ENCODE data around the gene DNAJC6. TPM values are rescaled to one million over a fixed set of nuclear protein-coding genes. Genes with fewer than 3 reads are reported as not detected.

Gene DNAJC6
- total and polyA plus RNA-seq, 2 of the 13 experiments (the other 11 are each of a cell fraction or from before 2014, with no cell fraction given), result 1.0 to 1.6 TPM

DNA sequence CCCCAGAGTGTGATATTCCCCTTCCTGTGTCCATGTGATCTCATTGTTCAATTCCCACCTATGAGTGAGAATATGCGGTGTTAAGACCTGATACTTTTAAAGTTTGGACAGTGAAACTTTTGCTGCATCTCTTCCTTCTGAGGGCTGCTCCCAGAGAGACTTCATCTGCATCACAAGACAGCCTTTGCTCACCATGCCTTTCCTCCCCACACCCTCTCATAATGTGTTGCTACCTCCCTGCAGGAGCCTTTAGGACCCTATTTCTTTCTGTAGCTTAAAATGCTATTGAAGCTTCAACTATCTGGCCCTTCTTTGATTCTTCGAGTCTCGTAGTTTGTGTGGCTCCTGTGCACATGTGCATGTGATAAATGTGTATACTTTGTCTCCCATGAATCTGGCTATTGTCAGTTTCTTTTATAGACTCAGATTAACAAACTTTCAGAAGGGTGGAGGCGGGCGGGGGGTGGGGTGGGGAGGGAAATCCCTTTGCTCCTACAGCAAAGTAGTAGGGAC lies 134.8 kb downstream of the DNAJC6 start:
- H3K4me2 ChIP-seq (ENCODE audit: low read depth, low read length), result no peak overlapping the region
- H3K9me3 ChIP-seq (ENCODE audit: low read length), result no peaks in the 10 kb centered on the region; the same call in 1 of the 2 replicates
- TF ChIP-seq HCFC1 (IDR thresholded peaks at IDR 0.05; ENCODE audit: low read depth, low read length) (no peak), SMC3 (IDR thresholded peaks at IDR 0.05; ENCODE audit: low read length) (no peak), DPF2 (CRISPR knock-in tag; IDR thresholded peaks at IDR 0.05; ENCODE audit: borderline replicate concordance, low read depth) (no peak), POGZ (CRISPR knock-in tag; IDR thresholded peaks at IDR 0.05) (no peak), PCBP1 (IDR thresholded peaks at IDR 0.05; ENCODE audit: borderline replicate concordance, low read depth, low read length) (no peak), EED (CRISPR knock-in tag; IDR thresholded peaks at IDR 0.05) (no peak), ZFP90 (CRISPR knock-in tag; IDR thresholded peaks at IDR 0.05; ENCODE audit: borderline replicate concordance) (no peak), NFYC (CRISPR knock-in tag; IDR thresholded peaks at IDR 0.05) (no peak), CREM (IDR thresholded peaks at IDR 0.05) (no peak), CREM (CRISPR knock-in tag; IDR thresholded peaks at IDR 0.05) (no peak), RFX1 (IDR thresholded peaks at IDR 0.05) (no peak), ZNF570 (CRISPR knock-in tag; IDR thresholded peaks at IDR 0.05; ENCODE audit: borderline replicate concordance) (no peak), ARNTL (CRISPR knock-in tag; IDR thresholded peaks at IDR 0.05) (no peak), ZNF839 (CRISPR knock-in tag; IDR thresholded peaks at IDR 0.05; ENCODE audit: borderline replicate concordance) (no peak), TOE1 (CRISPR knock-in tag; IDR thresholded peaks at IDR 0.05) (no peak), ZFX (CRISPR knock-in tag; IDR thresholded peaks at IDR 0.05; ENCODE audit: low read depth) (no peak), NR3C1 (CRISPR knock-in tag; IDR thresholded peaks at IDR 0.05) (no peak), HNRNPH1 (optimal IDR thresholded peaks at IDR 0.05; ENCODE audit: low read depth, low read length) (no peak)
- TF ChIP-seq, protein P1, sequence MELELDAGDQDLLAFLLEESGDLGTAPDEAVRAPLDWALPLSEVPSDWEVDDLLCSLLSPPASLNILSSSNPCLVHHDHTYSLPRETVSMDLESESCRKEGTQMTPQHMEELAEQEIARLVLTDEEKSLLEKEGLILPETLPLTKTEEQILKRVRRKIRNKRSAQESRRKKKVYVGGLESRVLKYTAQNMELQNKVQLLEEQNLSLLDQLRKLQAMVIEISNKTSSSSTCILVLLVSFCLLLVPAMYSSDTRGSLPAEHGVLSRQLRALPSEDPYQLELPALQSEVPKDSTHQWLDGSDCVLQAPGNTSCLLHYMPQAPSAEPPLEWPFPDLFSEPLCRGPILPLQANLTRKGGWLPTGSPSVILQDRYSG (CRISPR knock-in tag; IDR thresholded peaks at IDR 0.05), result no peak
- TF ChIP-seq, protein P2, sequence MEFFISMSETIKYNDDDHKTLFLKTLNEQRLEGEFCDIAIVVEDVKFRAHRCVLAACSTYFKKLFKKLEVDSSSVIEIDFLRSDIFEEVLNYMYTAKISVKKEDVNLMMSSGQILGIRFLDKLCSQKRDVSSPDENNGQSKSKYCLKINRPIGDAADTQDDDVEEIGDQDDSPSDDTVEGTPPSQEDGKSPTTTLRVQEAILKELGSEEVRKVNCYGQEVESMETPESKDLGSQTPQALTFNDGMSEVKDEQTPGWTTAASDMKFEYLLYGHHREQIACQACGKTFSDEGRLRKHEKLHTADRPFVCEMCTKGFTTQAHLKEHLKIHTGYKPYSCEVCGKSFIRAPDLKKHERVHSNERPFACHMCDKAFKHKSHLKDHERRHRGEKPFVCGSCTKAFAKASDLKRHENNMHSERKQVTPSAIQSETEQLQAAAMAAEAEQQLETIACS (CRISPR knock-in tag; IDR thresholded peaks at IDR 0.05), result no peak
- TF ChIP-seq, protein P3, sequence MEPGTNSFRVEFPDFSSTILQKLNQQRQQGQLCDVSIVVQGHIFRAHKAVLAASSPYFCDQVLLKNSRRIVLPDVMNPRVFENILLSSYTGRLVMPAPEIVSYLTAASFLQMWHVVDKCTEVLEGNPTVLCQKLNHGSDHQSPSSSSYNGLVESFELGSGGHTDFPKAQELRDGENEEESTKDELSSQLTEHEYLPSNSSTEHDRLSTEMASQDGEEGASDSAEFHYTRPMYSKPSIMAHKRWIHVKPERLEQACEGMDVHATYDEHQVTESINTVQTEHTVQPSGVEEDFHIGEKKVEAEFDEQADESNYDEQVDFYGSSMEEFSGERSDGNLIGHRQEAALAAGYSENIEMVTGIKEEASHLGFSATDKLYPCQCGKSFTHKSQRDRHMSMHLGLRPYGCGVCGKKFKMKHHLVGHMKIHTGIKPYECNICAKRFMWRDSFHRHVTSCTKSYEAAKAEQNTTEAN (CRISPR knock-in tag; conservative IDR thresholded peaks at IDR 0.05), result no peak
- no TSS peak for BruUV-seq (replicated peaks)
- H4K20me1 ChIP-seq (ENCODE audit: insufficient read depth, low read length), result no peaks in the 10 kb centered on the region
- ChIA-PET CTCF (ENCODE audit: low intra/inter-chr PET ratio, low total read pairs) (no interaction called here), POLR2A (no interaction called here)
- no peak for FAIRE-seq
- H3K4me1 ChIP-seq (ENCODE audit: insufficient read depth, low read length), result peaks cover 11% of the 10 kb centered on the region; the same call in 1 of the 2 replicates
- no peaks in the 10 kb centered on the region for H3K36me3 ChIP-seq (replicated peaks in 1 of 2; ENCODE audit: control insufficient read depth in 1 of 2, insufficient read depth in 2 of 2, low read length in 2 of 2)
- no peak for DNase-seq (ENCODE audit: low spot score)
- WGBS (ENCODE audit: low lambda C conversion rate), result 84% methylated on average over 5 of the region's 5 CpGs
- intact Hi-C loops (cut with micrococcal nuclease; ENCODE audit: unreplicated experiment), result no loop called here
- no peak overlapping the region for H3K4me3 ChIP-seq (replicated peaks in 1 of 3; ENCODE audit: insufficient read depth in 1 of 3, low read depth in 2 of 3, low read length in 3 of 3)
- H3K9ac ChIP-seq (ENCODE audit: insufficient read depth, low read depth, low read length), result no peak overlapping the region
- ATAC-seq, result no peak
- in situ Hi-C loops (cut with HindIII; ENCODE audit: extremely low pct_ligation_motif_present, low pct_unique_long_range_greater_than_20kb), result loop anchor here (25.0 kb wide), 1 partner anchor 243 kb away; no protein-coding TSS in a partner anchor
- H3K79me2 ChIP-seq (ENCODE audit: insufficient read depth, low read length), result no peaks in the 10 kb centered on the region
- H3K27ac ChIP-seq (ENCODE audit: extremely low read length, insufficient read depth, low read length), result no peak overlapping the region
- no peak overlapping the region for H2AFZ ChIP-seq (ENCODE audit: low read length)
- no peaks in the 10 kb centered on the region for H3K27me3 ChIP-seq (ENCODE audit: control insufficient read depth in 1 of 2, insufficient read depth in 2 of 2, low read length in 2 of 2)
